Erythroblast (primary cell): Measurements from ENCODE around the gene TREML2.

Experiments
- DNase-seq, 2 experiments: peaks; one replicate each; lab custom pipeline; 2025; lab: John Stamatoyannopoulos, UW
- GATA1 ChIP-seq: IDR thresholded peaks from 2 replicates; pipeline ENCODE4 v1.6.1; 2011; ENCODE audit warnings: low read depth, mild to moderate bottlenecking, control low read depth, low read length, moderate library complexity
- POLR2A ChIP-seq: IDR thresholded peaks from 2 replicates; pipeline ENCODE4 v1.6.1; 2011; ENCODE audit warnings: mild to moderate bottlenecking, low read length

The TREML2 gene

GRCh38 chr6:41224800-41225199, 23.9 kb upstream of the TREML2 start:
- TF ChIP-seq POLR2A, result no peak
- TF ChIP-seq GATA1, result no peak
- DNase-seq, result no peak

- DNase-seq, result no peak
- TF ChIP-seq POLR2A (no peak), GATA1 (no peak)
Measured at GRCh38 chr6:41222513-41222912, 21.6 kb upstream of the TREML2 start.

- DNase-seq, result no peak
- TF ChIP-seq POLR2A (no peak), GATA1 (no peak)
Measured at GRCh38 chr6:41222045-41222444, 21.1 kb upstream of the TREML2 start.

- TF ChIP-seq POLR2A (no peak), GATA1 (no peak)
- DNase-seq, result no peak
Measured at GRCh38 chr6:41216616-41217015, 15.7 kb upstream of the TREML2 start.

- DNase-seq, result no peak
- TF ChIP-seq GATA1 (no peak), POLR2A (no peak)
Measured at GRCh38 chr6:41215777-41216176, 14.8 kb upstream of the TREML2 start.

- no peak for TF ChIP-seq GATA1
- no peak for TF ChIP-seq POLR2A
- DNase-seq, result peak; percentile 31 to 51
Measured at GRCh38 chr6:41214559-41215238, 13.8 kb upstream of the TREML2 start.

GRCh38 chr6:41209547-41210320, 8.8 kb upstream of the TREML2 start:
- TF ChIP-seq GATA1 (no peak), POLR2A (no peak)
- DNase-seq, result no peak

GRCh38 chr6:41208439-41209106, 7.6 kb upstream of the TREML2 start:
- no peak for DNase-seq
- TF ChIP-seq POLR2A (no peak), GATA1 (no peak)

- TF ChIP-seq GATA1 (no peak), POLR2A (no peak)
- DNase-seq, result no peak
Measured at GRCh38 chr6:41204156-41204555, 3.2 kb upstream of the TREML2 start.

GRCh38 chr6:41201764-41202173, 820 bp upstream of the TREML2 start:
- DNase-seq, result peak; percentile 83 to 88
- TF ChIP-seq POLR2A, result peak; percentile 3
- no peak for TF ChIP-seq GATA1

GRCh38 chr6:41200296-41200900, 551 bp downstream of the TREML2 start:
- no peak for TF ChIP-seq GATA1
- peak; percentile 39 for TF ChIP-seq POLR2A
- peak; percentile 91 to 95 for DNase-seq

- DNase-seq, result peak; percentile 80 to 85
- TF ChIP-seq GATA1 (no peak), POLR2A (no peak)
Measured at GRCh38 chr6:41199552-41200246, 1.2 kb downstream of the TREML2 start.

- DNase-seq, result no peak
- TF ChIP-seq GATA1, result no peak
- TF ChIP-seq POLR2A, result no peak
Measured at GRCh38 chr6:41197234-41197633, 3.7 kb downstream of the TREML2 start.

GRCh38 chr6:41194386-41194785, 6.6 kb downstream of the TREML2 start:
- no peak for DNase-seq
- no peak for TF ChIP-seq POLR2A
- TF ChIP-seq GATA1, result no peak

- DNase-seq, result no peak
- no peak for TF ChIP-seq POLR2A
- TF ChIP-seq GATA1, result no peak
Measured at GRCh38 chr6:41193884-41194283, 7.1 kb downstream of the TREML2 start.
